ENCODE measurements around the gene LRTM1.

The LRTM1 gene

GRCh38 chr3:54918516-54918915, 9.3 kb downstream of the LRTM1 start:
- DNase-seq (ENCODE audit: low read depth) = no peak
- TF ChIP-seq, protein P1, sequence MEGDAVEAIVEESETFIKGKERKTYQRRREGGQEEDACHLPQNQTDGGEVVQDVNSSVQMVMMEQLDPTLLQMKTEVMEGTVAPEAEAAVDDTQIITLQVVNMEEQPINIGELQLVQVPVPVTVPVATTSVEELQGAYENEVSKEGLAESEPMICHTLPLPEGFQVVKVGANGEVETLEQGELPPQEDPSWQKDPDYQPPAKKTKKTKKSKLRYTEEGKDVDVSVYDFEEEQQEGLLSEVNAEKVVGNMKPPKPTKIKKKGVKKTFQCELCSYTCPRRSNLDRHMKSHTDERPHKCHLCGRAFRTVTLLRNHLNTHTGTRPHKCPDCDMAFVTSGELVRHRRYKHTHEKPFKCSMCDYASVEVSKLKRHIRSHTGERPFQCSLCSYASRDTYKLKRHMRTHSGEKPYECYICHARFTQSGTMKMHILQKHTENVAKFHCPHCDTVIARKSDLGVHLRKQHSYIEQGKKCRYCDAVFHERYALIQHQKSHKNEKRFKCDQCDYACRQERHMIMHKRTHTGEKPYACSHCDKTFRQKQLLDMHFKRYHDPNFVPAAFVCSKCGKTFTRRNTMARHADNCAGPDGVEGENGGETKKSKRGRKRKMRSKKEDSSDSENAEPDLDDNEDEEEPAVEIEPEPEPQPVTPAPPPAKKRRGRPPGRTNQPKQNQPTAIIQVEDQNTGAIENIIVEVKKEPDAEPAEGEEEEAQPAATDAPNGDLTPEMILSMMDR (conservative IDR thresholded peaks at IDR 0.05; ENCODE audit: low read depth, low read length) = no peak
- no peak overlapping the region for H3K4me3 ChIP-seq (ENCODE audit: low read length)

GRCh38 chr3:54917862-54918261, 10.0 kb downstream of the LRTM1 start:
- peak; percentile 39 for DNase-seq (ENCODE audit: low read depth)
- TF ChIP-seq, protein P1 (conservative IDR thresholded peaks at IDR 0.05; ENCODE audit: low read depth, low read length) = no peak
- no peak overlapping the region for H3K4me3 ChIP-seq (ENCODE audit: low read length)

GRCh38 chr3:54917174-54917573, 10.7 kb downstream of the LRTM1 start:
- TF ChIP-seq, protein P1 (conservative IDR thresholded peaks at IDR 0.05; ENCODE audit: low read depth, low read length) = no peak
- H3K4me3 ChIP-seq (ENCODE audit: low read length) = no peak overlapping the region
- DNase-seq (ENCODE audit: low read depth) = no peak

GRCh38 chr3:54916732-54917131, 11.1 kb downstream of the LRTM1 start:
- no peak overlapping the region for H3K4me3 ChIP-seq (ENCODE audit: low read length)
- TF ChIP-seq, protein P1 (conservative IDR thresholded peaks at IDR 0.05; ENCODE audit: low read depth, low read length) = no peak
- DNase-seq (ENCODE audit: low read depth) = no peak

DNA sequence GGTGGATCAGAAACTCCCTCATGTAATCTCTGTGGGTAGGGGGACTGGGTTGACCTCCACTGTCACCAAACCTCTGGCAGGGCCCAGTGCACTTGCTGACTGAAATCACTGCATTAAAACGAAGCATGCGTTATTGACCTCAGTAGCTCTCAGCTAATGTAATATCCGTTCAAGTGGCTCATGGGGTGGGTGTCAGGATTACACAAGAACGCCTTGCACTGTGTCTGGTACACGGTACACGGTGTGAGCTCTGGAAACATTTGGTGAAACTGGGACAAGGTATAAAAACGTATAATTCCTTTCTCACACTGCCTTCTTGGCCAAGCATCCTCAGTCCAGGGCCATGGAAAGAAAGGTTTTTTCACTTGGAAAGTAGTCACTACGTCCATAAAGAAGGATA, 11.9 kb downstream of the LRTM1 start:
- TF ChIP-seq, protein P1 (conservative IDR thresholded peaks at IDR 0.05; ENCODE audit: low read depth, low read length) = no peak
- DNase-seq (ENCODE audit: low read depth) = no peak
- no peak overlapping the region for H3K4me3 ChIP-seq (ENCODE audit: low read length)

GRCh38 chr3:54915181-54915580, 12.7 kb downstream of the LRTM1 start:
- DNase-seq (ENCODE audit: low read depth) = no peak
- H3K4me3 ChIP-seq (ENCODE audit: low read length) = no peak overlapping the region
- TF ChIP-seq, protein P1 (conservative IDR thresholded peaks at IDR 0.05; ENCODE audit: low read depth, low read length) = no peak

GRCh38 chr3:54914180-54914579, 13.7 kb downstream of the LRTM1 start:
- TF ChIP-seq, protein P1 (conservative IDR thresholded peaks at IDR 0.05; ENCODE audit: low read depth, low read length) = no peak
- no peak for DNase-seq (ENCODE audit: low read depth)
- H3K4me3 ChIP-seq (ENCODE audit: low read length) = no peak overlapping the region
